Fibroblast of skin of right quadriceps (primary cell): ENCODE data around the gene NBPF1.
"Not testable (repeated sequence)": the region's sequence is repeated elsewhere in the genome, so short reads cannot be mapped to it uniquely, and the experiment has no call there.

Source experiments
- DNase-seq: peaks from one replicate; pipeline ENCODE4 v3.0.0-alpha.2; 2013

NBPF1 gene

GRCh38 chr1:16613185-16614147, at the start of gene NBPF1:
Gene NBPF1 (minus strand): TSS chr1:16613564.
- DNase-seq, result peak; percentile 95

GRCh38 chr1:16658234-16658633, 44.9 kb upstream of the NBPF1 start:
- DNase-seq, result not testable (repeated sequence)

DNA sequence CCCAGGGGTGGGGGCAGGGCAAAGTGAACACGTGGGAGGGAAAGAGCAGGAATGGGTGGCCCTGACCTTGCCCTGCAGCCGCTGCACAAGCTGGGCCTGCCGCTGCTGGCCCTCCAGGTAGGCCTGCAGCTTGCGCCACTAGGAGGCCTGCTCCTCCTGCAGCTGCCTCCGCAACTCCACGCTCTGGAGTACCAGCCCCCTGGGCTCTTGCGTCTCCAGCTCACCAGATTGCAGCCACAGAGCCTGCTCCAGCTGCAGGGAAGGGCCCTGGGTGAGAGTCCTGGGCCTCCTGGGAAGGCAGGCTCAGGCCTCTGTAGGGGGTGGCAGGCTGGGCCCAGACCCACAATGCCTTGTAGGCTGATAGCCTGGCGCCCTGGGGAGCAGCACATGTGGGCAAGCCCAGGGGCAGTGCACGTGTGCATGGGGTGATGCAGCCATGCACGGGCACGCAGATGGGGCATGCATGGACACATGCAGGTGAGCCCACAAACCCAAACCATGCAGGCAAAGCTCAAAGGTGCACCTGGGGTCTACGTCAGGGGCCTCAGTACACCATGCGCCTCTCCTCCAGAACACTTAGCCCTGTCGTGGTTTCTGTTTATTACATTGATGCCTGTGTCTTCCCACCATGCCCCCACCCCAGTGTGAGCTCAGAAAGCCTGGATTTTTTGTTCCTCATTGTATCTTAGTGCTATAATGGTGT, 43.8 kb upstream of the NBPF1 start:
- DNase-seq, result not testable (repeated sequence)

DNA sequence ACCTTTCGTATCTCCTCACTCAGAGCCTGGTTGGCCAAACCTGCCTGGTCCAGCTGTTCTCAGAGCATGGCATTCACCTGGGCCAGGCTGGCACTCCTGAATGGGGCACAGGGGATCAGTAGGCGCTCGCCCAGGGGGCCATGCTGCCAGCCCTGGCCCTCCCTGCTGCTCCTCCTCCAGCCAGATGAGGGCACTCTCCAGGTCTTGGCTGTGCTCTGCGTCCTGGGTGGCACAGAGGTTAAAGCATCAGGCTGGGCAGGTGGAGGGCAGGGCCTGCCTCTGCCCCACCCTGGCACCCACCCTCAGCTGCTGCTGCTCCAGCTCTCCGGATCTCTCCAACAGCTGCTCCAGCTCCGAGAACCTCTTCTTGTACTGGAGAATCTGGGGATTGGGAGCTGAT, 43.2 kb upstream of the NBPF1 start:
- DNase-seq, result not testable (repeated sequence)

DNA sequence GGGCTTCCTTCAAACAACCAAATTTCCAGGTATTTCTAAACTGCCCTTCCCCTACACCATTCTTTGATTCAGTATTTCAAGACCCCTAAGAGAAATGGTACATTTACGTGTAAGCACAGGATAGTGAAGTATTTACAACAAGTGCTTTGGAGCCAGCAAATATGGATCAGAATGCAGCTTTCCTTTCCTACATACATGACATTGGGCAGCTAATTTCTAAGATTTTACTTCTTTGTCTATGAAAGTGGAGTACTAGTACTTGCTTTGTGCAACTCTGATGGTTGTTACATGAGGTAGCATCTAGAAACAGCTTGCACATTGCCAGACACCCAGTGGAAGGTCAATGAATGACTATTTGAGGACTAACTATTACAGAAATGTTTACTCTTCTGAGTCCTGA, 38.2 kb upstream of the NBPF1 start:
- not testable (repeated sequence) for DNase-seq

GRCh38 chr1:16649960-16650359, 36.6 kb upstream of the NBPF1 start:
- DNase-seq, result not testable (repeated sequence)

GRCh38 chr1:16649390-16649789, 36.0 kb upstream of the NBPF1 start:
- DNase-seq, result not testable (repeated sequence)

DNA sequence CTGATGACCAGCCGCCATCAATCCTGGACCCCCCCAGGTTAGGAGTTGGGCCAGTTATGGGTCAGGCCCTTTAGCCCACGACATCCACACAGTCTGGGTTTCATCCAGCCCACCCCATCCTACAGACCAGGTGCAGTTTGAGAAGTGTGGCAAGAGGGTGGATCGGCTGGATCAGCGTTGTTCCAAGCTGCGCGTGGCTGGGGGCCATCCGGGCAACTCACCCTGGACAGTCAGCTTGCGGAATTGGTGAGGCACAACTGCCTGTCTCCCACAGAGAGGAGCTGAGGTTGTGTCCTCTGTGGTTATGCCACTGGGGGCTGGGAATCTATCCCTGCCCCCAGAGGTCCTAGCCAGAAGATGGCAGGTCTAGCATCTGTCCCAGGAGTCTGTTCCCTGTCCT, 35.4 kb upstream of the NBPF1 start:
- DNase-seq, result not testable (repeated sequence)

DNA sequence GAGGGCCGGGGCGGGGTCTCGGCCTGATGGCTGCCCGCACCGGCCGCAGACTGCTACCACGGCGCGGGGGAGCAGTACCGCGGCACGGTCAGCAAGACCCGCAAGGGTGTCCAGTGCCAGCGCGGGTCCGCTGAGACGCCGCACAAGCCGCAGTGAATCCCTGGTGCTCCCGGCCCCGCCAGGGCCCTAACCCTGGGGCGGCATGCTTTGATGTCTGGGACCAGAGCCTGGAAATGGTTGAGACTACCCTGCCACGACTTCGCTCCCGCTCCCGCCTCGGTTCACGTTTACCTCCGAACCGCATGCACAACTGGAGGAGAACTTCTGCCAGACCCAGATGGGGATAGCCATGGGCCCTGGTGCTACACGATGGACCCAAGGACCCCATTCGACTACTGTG, 34.9 kb upstream of the NBPF1 start:
- DNase-seq, result not testable (repeated sequence)

GRCh38 chr1:16647179-16648176, 34.1 kb upstream of the NBPF1 start:
- not testable (repeated sequence) for DNase-seq

DNA sequence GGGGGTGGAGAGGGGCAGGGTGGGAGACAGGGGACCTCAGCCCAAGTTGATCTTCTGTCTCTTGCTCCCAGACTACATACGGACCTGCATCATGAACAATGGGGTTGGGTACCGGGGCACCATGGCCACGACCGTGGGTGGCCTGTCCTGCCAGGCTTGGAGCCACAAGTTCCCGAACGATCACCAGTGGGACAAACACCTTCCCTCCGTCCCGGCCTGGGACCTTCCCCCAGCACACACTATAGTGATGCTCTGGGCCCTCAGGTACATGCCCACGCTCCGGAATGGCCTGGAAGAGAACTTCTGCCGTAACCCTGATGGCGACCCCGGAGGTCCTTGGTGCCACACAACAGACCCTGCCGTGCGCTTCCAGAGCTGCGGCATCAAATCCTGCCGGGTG, 33.4 kb upstream of the NBPF1 start:
- DNase-seq, result not testable (repeated sequence)

GRCh38 chr1:16646061-16646664, 32.8 kb upstream of the NBPF1 start:
- not testable (repeated sequence) for DNase-seq

DNA sequence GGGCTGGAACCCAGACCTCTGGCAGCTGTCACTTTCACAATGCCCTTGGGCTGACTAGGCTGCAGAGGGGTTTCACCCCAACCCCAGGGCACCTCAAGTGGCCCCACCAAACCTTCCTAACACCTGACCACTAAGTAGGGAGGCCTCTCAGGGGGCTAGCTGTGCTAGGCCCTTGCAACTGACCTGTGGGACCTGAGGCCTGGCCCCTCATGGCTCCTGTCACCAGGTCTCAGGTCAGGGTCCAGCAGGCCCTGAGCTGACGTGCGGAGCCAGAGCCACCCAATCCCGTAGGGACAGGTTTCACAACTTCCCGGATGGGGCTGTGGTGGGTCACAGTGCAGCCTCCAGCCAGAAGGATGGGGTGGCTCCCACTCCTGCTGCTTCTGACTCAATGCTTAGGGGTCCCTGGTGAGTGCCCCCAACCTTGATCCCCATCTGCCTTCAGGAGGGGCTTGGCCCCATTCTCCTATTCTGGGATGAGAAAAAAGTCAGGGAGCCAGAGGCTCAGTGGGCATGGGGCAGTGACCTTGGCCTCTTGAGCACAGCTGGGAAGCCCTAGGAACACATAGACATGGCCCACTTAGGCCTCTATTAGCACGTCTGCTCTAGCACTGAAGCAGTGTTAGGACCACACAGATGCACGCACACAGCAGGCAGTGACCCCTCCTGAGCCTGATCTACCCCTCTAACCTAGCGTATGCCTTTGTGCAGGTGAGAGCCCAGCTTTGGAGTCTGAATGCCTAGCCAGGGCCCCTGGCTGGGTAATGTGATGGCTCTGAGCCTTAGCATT, 32.1 kb upstream of the NBPF1 start:
- not testable (repeated sequence) for DNase-seq

DNA sequence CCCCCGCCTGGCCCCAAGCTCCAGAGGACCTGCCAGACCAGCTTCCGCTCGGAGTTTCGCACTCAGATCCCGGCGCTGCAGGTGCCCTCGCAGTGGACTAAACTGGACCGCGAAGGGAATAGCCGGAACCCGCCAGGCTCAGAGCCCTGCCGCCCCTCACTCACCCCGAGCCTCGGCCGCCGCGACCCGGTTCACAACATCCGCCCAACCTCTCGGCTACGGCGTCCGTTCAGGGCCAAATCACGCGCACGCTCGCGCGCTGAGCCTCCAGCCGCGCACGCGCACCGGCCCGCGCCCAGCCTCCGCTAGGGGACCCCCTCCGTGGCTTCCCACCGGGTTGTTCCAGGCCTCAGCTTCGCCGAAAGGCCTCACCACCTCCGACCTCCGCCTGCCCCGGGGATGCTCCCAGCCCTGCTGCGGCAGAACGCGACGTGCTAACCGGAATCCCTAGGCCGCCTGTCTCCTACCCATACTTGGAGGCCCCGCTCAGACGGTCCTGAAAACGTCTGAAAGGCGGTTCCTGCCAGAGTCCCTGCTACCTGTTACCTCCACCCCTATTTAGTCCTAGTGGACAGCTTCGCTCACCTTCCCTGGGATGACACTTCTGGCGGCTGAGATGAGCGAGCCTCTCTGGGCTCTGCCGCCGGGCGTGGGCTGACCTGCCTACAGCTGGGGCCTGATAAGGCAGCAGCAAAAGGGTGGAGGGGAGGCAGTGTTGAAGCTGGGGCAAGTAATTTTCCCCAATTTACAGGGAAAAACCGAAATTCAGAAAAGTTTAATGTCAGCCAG, 31.3 kb upstream of the NBPF1 start:
- peak; percentile 95 for DNase-seq

DNA sequence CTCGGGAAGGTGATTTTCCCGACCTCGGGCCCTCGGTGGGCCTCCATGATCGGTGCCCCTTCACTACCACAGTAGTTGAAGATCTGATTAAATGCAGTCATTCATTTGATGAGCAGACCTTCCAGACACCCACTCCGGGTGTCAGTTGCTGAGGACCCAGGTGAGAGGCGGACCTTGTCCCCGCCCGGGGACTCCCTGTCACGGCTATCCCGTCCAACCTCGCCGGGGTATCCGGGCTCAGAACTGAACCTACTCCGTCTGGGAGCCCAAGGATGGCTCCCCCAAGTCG, 30.8 kb upstream of the NBPF1 start:
- DNase-seq, result no peak

DNA sequence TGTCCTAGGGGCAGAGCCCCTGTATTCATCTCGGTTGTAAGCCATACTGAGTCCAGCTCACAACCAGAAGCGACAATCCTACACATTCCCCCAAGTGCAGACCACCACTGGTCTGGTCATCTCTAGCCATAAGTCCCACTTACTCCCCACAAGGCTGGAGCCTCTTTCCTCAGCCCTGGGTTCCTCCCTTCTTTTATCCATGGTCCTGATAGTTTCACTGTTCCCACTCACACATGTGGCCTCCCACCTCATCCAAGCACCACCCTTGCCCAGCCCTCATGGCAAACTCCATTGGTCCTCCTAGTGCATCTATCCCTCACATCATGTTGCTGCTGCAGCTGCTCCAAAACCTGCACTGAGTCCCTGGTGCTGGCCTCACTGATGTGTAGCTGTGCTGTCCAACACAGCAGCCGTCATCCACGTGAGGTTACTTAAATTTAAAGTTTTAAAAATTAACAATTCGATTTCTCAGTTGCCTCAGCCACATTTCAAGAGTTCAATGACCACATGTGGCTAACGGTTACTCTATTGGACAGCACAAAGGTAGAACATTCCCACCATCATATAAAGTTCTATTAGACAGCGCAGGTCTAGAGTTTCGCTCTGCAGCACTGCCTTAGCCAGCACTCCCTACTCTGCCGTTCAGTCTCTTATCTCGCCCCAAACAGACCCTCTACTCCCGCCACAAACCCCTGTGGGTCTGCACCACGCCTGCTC, 30.3 kb upstream of the NBPF1 start:
- DNase-seq, result not testable (repeated sequence)

- DNase-seq, result not testable (repeated sequence)
Observed at GRCh38 chr1:16643001-16643411, 29.6 kb upstream of the NBPF1 start.

GRCh38 chr1:16642025-16642966, 28.9 kb upstream of the NBPF1 start:
- DNase-seq, result not testable (repeated sequence)
